Measurements from ENCODE around the gene MEDAG. TPM values are rescaled to one million over a fixed set of nuclear protein-coding genes. Genes with fewer than 3 reads are reported as not detected.

MEDAG gene
- total RNA-seq, 1 donor from 2014 or later: 4.7 TPM

Other genes starting within 250 kb of the MEDAG start
- gene ALOX5AP, start 170.7 kb upstream of the MEDAG start, total RNA-seq: 13.6 TPM
- not detected for gene TEX26, start 26.4 kb downstream of the MEDAG start, total RNA-seq